BJ (cell line): ENCODE data around the gene PTGFRN. TPM values are rescaled to one million over a fixed set of nuclear protein-coding genes. Genes with fewer than 3 reads are reported as not detected.

ENCODE experiments used
- CTCF ChIA-PET: fragments of 350-600 bp; formaldehyde crosslinking; extraction: SDS; loops from one replicate; lab custom pipeline; 2021; ENCODE audit warnings: antibody characterized with exemption, inconsistent platforms; lab: Yijun Ruan, JAX
- POLR2A ChIA-PET: fragments of 300-600 bp; sonication (Branson Sonifier 250); formaldehyde crosslinking; extraction: SDS; loops from one replicate; lab custom pipeline; 2021; ENCODE audit warnings: antibody characterized with exemption; lab: Charles Lee
- DNase-seq: peaks from one replicate; pipeline ENCODE4 v3.0.0-alpha.2; 2011; ENCODE audit warnings: low read depth
- H3K27me3 ChIP-seq: 2 replicates; pipeline ENCODE4 v1.6.0; 2011; ENCODE audit warnings: low read length; ENCODE audit not compliant: control insufficient read depth, insufficient read depth
- H3K36me3 ChIP-seq: 2 replicates; pipeline ENCODE4 v1.5.1; 2011; ENCODE audit warnings: low read length; ENCODE audit not compliant: control insufficient read depth, insufficient read depth
- H3K4me3 ChIP-seq: 2 replicates; pipeline ENCODE4 v1.5.1; 2011; ENCODE audit warnings: low read depth, mild to moderate bottlenecking, control low read depth, low read length
- CTCF ChIP-seq: IDR thresholded peaks from 2 replicates; pipeline ENCODE4 v1.5.1; 2011; ENCODE audit warnings: low read depth, mild to moderate bottlenecking, control low read depth, inconsistent platforms, low read length, moderate library complexity; ENCODE audit not compliant: insufficient read depth
- polyA plus RNA-seq: library from polyadenylated mRNA; depleted of rRNA; stranded (reverse); fragments of >200 nt; gene quantifications from 2 replicates; pipeline ENCODE4 v1.2.3, GENCODE V29; 2011

The PTGFRN gene
- polyA plus RNA-seq, 1 experiment: 3.1 TPM

GRCh38 chr1:116961606-116962005 lies 51.9 kb downstream of the PTGFRN start:
- no peak for DNase-seq
- TF ChIP-seq CTCF: no peak
- H3K27me3 ChIP-seq: no peaks in the 10 kb centered on the region
- H3K4me3 ChIP-seq: no peak overlapping the region
- ChIA-PET POLR2A (no interaction called here), CTCF (no interaction called here)
- no peaks in the 10 kb centered on the region for H3K36me3 ChIP-seq

DNA sequence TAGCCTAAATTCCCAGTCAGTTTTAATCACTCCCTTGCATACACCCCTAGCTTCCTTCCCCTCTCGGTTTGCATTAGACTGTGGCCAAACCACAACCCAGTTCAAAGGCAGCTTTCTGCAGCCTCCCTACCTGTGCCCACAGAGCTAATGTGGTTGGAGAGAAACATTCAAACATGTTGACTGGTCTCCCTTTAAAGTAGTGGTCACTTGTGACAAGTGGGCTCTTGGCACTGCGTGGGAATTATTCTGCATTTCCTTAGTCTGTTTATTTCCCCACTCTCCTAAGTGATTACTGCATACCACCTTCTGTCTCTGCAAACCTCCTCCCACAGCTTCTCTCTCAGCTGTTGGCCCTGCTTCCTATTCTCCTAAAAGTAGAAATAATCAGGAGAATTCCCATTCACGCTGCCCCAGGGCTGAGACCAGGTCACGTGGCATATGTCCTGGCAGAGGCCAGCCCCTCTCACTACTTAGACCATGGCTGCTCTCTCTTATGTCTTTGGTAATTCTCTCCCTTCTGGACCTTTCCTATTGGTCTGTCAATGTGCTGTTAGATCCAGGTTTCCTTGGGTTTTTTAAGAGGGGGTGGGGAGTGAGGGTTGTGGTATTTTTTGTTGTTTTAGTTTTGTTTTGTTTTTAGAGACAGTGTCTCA lies 53.4 kb downstream of the PTGFRN start:
- DNase-seq: no peak
- Histone ChIP-seq H3K4me3 (no peak overlapping the region), H3K36me3 (no peaks in the 10 kb centered on the region), H3K27me3 (no peaks in the 10 kb centered on the region)
- no peak for TF ChIP-seq CTCF
- CTCF ChIA-PET: interaction anchor here (0.9 to 1.4 kb wide), 2 partner anchors 10 to 239 kb away, joined by 3 to 4 read pairs; no protein-coding TSS in a partner anchor
- POLR2A ChIA-PET: interaction anchor here (0.7 kb wide), 2 partner anchors 283 to 553 kb away, joined by 3 to 4 read pairs; no protein-coding TSS in a partner anchor

- peak; percentile 31 for DNase-seq
- H3K36me3 ChIP-seq: no peaks in the 10 kb centered on the region
- no peaks in the 10 kb centered on the region for H3K27me3 ChIP-seq
- TF ChIP-seq CTCF: no peak
- H3K4me3 ChIP-seq: no peak overlapping the region
- ChIA-PET POLR2A (no interaction called here), CTCF (no interaction called here)
Measured at GRCh38 chr1:116966791-116967190, 57.1 kb downstream of the PTGFRN start.

DNA sequence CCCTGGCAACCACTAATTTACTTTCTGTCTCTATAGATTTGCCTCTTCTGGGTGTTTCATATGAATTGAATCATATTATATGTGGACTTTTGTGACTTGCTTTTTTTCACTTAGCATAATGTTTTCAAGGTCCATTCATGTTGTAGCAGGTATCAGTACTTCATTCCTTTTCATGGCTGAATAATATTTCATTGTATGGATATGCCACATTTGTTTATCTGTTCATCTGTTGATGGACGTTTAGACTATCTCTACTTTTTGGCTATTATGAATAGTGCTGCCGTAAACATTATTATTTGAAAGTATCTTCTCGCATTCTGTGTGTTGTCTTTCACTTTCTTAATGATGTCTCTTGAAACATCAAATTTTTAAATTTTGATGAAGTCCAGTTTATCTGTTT lies 59.0 kb downstream of the PTGFRN start:
- CTCF ChIA-PET: no interaction called here
- DNase-seq: no peak
- Histone ChIP-seq H3K36me3 (no peaks in the 10 kb centered on the region), H3K4me3 (no peak overlapping the region), H3K27me3 (no peaks in the 10 kb centered on the region)
- no peak for TF ChIP-seq CTCF
- POLR2A ChIA-PET: no interaction called here

DNA sequence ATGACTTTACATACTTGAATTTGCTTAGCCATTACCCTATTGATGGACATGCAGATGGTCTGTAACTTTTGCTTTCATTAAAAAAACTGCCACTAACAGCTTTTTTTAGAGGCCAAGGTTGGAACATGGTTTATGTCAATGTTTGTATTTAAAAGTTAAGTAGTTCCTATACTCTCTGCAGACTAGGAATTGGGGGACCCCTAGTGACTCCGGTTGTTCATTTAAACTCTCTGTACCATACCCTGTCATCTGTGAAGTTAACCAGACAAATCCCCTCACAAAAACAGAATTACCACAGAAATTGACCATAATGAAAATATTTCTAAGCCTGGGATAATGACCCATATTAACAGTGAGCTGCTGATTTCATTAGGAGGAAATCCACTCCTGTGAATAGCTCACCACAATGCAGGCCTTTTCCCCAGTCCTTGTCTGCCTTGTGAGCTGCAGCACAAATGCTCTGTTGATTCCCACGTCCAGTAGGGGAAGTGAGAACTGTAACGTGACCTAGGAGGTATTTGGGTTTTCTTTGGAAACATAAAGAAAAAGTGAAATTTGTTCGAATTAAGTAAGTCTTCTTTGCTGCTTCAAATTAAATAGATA lies 61.6 kb downstream of the PTGFRN start:
- POLR2A ChIA-PET: no interaction called here
- no peaks in the 10 kb centered on the region for H3K36me3 ChIP-seq
- CTCF ChIA-PET: interaction anchor here (1.3 kb wide), 1 partner anchor 234 kb away, joined by 4 read pairs; no protein-coding TSS in a partner anchor
- TF ChIP-seq CTCF: no peak
- H3K27me3 ChIP-seq: no peaks in the 10 kb centered on the region
- DNase-seq: no peak
- no peak overlapping the region for H3K4me3 ChIP-seq
